EH (cell line): ENCODE results near the gene STMND1.
"Not testable (repeated sequence)": the region's sequence is repeated elsewhere in the genome, so short reads cannot be mapped to it uniquely, and the experiment has no call there.

Experiments used
- DNase-seq: peaks from one replicate; pipeline ENCODE4 v3.0.0-alpha.2; 2015; ENCODE audit warnings: low read depth

STMND1 gene

DNA sequence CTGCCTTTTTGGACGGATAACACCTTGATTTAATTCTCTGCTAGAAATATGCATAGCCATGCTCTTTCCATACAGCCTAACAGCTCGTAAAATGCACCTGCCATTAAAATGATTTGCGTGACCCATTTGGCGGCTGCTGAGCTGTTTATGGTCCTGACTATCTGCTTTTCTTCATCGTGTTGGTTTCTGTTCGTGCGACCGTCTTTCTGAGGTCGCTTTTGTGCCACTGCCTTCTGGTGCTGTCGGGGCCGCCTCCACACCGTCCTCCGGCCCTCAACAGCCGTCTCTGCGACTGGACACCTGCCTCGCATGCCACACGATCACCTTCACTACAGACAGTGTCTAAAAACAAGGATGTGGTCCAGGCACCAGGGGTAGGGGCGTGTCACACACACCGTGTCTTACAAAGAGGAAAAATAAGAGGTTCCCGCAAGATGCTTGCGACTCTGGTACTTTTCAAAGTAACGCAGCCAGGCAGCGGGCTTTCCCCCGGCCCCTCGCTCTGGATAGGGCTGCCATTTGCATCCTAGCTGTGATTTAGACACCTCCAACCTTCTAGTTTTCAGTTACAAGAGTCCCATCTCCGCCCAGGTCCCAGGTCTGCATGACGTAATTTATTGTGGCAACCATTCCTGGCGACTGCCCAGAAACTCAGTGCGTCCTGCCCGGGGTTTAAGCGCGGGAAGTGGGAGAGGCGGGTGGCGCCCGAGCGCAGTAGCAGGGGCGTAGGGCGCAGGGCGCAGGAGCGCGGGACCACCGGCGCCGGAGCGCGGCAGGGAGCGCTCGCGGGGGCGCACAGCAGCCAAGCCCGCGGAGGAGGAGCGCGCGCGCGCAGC lies at the start of gene STMND1:
STMND1 (plus strand) TSS at position 629 of the 836 bp plus-strand sequence. CDS start 208 bp downstream, outside the sequence.
- peak; percentile 58 for DNase-seq

- DNase-seq: no peak
Measured at GRCh38 chr6:17054647-17055046, 47.2 kb upstream of the STMND1 start.

DNA sequence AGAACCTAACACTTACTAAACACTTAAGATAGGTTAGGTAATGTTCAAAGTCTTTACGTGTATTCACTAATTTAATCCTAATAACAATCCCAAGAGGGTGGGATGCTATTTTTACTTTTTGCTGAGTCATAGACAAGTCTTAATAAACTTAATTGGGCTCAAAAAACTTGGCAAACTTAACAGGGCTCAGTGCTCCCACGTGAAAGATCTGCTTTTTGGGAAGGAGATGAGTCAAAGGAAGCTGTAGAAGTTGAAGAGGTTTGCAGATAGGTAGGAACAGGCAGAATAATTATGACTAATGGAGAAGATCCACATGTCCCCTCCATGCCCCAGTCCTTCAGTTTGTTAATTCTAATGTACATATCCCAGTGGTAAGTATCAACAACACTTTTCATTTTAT lies 44.5 kb upstream of the STMND1 start:
- DNase-seq: peak; percentile 88

DNA sequence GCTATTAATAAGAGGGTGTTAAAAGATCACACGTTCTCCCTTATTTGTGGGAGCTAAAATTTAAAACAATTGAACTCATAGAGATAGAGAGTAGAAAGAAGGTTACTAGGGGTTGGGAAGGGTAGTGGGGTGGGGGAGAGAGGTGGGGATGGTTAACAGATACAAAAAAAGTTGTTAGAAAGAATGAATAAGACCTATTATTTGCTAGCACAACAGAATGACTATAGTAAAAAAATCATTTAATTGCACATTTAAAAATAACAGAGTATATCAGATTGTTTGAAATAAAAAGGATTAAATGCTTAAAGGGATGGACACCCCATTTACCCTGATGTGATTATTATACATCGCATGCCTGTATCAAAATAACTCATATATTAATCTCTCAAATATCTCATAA lies 43.3 kb upstream of the STMND1 start:
- DNase-seq: no peak

- no peak for DNase-seq
Measured at GRCh38 chr6:17059022-17059421, 42.8 kb upstream of the STMND1 start.

GRCh38 chr6:17059850-17060249 lies 42.0 kb upstream of the STMND1 start:
- DNase-seq: no peak

GRCh38 chr6:17061097-17061496 lies 40.8 kb upstream of the STMND1 start:
- DNase-seq: no peak

DNA sequence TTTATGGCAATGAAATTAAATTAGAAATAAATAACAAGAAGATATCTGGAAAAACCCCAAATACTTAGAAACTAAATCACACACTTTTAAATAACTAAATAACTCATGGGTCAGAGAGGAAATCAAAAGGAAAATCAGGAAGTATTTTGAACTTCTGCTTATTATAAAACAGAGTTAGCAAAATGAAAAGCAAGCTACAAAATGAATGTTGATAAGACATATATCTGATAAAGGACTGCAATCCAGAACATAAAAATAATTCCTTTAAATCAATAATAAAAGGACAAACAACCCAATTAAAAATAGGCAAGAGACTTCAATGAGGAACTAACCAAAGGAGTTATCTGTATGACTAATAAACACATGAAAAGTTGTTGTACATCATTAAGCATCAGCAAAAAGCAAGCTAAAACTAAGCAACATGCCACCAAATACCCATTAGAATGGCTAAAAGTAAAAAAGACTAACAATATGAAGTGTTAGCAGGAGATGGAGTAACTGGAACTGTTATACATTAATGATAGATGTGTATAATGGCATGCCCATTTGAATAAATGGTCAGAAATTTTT lies 38.9 kb upstream of the STMND1 start:
- DNase-seq: no peak

GRCh38 chr6:17064975-17065374 lies 36.9 kb upstream of the STMND1 start:
- peak; percentile 57 for DNase-seq

DNA sequence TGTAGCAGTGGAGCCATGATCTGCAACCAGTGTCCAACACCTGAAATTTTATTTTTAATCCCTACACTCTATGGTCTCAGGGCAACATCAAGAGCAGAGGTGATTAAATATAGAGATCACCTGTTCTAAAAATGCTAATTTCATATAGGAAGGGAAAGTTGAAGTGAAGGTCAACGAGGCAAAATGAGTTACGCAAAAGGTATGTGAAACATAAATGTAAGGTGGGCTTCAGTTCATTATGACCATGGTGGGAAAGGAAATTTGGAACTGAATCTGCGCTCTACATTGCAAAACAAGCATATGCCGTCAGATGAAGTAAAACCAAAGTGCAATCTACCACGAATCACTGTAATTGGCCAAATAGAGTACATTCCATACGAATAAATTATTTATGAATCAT lies 35.2 kb upstream of the STMND1 start:
- peak; percentile 25 for DNase-seq

GRCh38 chr6:17068972-17069371 lies 32.9 kb upstream of the STMND1 start:
- not testable (repeated sequence) for DNase-seq

DNA sequence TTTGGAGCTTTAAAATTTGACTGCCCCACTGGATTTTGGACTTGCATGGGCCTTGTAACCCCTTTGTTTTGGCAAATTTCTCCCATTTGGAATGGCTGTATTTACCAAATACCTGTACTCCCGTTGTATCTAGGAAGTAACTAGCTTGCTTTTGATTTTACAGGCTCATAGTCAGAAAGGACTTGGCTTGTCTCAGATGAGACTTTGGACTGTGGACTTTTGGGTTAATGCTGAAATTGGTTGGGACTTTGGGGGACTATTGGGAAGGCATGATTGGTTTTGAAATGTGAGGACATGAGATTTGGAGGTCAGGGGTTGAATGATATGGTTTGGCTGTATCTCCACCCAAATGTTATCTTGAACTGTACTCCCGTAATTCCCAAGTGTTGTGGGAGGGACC lies 31.4 kb upstream of the STMND1 start:
- not testable (repeated sequence) for DNase-seq

DNA sequence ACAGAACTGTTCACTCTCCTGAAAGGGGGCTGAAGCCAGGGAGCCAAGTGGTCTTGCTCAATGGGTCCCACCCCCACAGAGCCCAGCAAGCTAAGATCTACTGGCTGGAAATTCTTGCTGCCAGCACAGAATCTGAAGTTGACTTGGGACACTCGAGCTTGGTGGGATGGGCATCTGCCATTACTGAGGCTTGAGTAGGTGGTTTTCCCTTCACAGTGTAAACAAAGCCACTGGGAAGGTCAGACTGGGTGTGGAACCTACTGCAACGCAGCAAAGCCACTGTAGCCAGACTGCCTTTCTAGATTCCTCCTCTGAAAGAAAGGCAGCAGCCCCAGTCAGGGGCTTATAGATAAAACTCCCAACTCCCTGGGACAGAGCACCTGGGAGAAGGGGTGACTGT lies 28.3 kb upstream of the STMND1 start:
- DNase-seq: not testable (repeated sequence)

GRCh38 chr6:17081273-17081672 lies 20.6 kb upstream of the STMND1 start:
- DNase-seq: no peak

DNA sequence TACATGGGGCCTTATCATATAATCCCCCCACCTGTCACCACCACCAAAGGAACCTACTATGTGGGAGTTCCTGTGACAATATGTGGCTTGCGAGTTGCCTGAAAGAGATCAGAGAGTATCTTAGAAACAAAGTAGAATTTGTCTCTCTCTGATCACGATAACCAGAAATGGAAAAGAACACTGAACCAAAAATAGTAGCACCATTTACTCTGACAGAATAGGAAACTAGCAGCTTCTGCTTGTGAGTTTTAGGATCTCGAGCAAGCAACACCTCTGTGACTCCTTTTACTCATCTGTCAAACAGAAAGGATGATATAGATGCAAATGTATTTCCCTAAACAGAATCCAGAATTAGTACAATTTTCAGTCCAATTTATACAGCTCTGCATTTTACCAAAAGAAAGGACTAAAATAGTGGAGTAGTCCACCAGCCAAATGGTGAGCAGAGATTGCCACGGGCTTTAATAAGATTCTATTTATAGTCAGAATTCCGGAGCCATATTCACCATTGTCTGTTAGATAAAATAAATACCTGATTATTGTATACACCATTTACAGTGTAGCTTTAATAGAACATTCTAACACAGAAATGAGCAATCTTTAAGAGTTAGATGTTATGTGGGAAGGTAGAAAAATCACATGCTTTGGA lies 19.9 kb upstream of the STMND1 start:
- DNase-seq: no peak

DNA sequence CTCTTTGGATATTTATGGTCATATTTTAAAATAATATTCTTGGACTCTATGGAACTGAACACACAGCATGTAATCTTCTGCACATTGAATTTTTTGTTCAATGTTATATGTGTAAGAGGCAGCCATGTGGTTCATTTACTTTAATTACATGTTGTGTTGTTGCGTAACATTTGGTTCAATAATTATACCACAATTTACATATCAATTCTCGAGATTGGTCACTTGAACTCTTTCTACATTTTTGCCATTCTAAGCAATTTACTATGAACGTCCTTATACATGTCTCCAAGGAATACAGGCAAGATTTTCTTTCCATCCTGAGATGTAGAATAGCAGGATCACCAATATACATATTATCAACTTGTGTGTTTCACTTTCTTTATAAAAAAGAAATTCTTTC lies 18.5 kb upstream of the STMND1 start:
- DNase-seq: no peak

DNA sequence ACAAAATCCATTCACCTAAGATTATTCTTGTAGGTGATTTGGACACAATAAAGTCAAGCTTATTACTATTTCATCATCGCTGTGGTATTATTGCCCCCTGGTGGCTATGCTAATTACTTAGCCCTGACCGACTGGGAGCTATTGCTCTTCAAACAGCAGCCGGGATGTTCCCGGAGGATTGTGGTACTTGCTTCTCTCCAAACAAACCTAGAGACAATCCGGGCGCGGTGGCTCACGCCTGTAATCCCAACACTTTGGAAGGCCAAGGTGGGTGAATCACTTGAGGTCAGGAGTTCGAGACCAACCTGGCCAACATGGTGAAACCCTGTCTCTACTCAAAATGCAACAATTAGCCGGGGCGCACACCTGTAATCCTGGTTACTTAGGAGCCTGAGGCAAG lies 15.4 kb upstream of the STMND1 start:
- peak; percentile 88 for DNase-seq

- DNase-seq: no peak
Measured at GRCh38 chr6:17088091-17088611, 13.7 kb upstream of the STMND1 start.

DNA sequence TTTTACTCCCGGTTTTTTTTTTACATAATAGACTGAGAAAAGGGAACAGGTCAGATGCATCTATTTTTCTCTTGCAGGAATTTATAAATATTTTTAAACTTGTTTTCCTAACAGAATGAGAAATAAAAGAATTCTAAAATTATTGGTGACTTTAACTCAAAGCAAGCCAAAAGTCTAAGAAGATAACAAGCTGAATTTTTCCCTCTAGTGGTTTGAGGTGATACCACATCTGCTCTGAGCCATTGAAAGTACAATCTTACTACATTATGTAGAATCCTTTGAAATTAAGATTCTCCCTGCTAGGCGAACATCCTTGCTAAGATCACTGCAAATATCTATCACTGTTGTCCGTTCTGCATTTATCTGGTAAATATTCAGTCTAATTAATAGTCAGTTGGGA lies 10.7 kb upstream of the STMND1 start:
- DNase-seq: peak; percentile 45

- peak; percentile 29 for DNase-seq
Measured at GRCh38 chr6:17093686-17094085, 8.2 kb upstream of the STMND1 start.

DNA sequence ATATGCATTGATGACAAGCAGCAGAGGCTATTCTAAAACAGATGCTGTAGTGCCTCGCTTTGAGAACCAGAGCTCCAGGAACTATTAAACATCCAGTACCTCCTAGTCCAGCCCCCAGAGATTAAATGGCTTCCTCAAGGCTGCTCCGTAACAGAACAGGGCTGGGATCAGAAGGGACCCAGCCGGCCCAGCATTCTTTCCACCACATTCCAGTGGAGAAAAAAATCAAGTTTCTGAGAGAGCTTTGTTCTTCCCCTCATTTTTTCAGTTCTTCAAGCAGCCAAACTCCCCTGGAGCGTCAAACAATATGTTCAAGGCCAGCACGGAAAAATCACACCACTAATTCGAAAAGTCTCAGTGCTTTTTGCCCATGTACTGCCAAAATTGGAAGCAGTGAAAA lies 5.8 kb upstream of the STMND1 start:
- DNase-seq: peak; percentile 31

DNA sequence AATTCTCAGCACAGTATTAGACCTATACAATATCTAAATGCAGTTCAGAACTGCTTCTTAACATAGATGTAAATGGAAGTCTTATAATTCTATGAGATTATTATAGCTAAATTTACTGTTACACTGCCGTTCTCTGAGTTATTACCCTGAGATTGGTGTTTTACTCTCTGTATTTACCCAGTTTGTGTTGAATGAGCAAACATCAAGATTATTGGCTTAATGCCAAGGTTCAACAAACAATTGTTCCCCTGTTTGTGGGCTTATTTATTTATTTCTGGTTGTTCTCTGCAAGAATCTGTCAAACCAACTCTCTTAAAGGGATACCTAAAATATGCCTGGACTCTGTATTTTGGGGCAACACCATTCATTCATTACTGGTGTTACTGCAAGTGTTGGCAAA lies 5.2 kb upstream of the STMND1 start:
- no peak for DNase-seq

GRCh38 chr6:17097982-17098381 lies 3.9 kb upstream of the STMND1 start:
- DNase-seq: no peak
